Gastrocnemius medialis (tissue), 4 donors: ENCODE data around the gene RHOT1.

ENCODE experiments used
- CTCF ChIP-seq, 5 experiments: fragments of 450-650 bp in 3 of 5; fragments of 200-600 bp in 2 of 5; sonication (generic) in 2 of 5; IDR thresholded peaks in 4 of 5; conservative IDR thresholded peaks in 1 of 5; 1 replicate in 4 of 5; 2 replicates in 1 of 5; pipeline ENCODE4 v1.5.1; 2016 to 2019; ENCODE audit warnings: antibody characterized with exemption in 5 of 5, mild to moderate bottlenecking in 3 of 5, moderate library complexity in 3 of 5
- POLR2A ChIP-seq, 2 donors: fragments of 450-650 bp; IDR thresholded peaks; one replicate each; pipeline ENCODE4 v1.6.1; 2017; ENCODE audit warnings: antibody characterized with exemption in 2 of 2, mild to moderate bottlenecking in 2 of 2, moderate library complexity in 2 of 2

- TF ChIP-seq CTCF (IDR thresholded peaks at IDR 0.05 in 4 of 5, conservative IDR thresholded peaks at IDR 0.05 in 1 of 5) (no peak), POLR2A (IDR thresholded peaks at IDR 0.05) (no peak)
Measured at GRCh38 chr17:32112416-32112815, 29.9 kb upstream of the RHOT1 start.
